SH-SY5Y (cell line): ENCODE measurements around the gene CORIN.

Experiments
- GATA2 ChIP-seq: IDR thresholded peaks from 2 replicates; pipeline ENCODE4 v1.6.1; 2011; ENCODE audit warnings: mild to moderate bottlenecking, low read depth, low read length
- GATA3 ChIP-seq: IDR thresholded peaks from 2 replicates; pipeline ENCODE4 v1.6.1; 2011; ENCODE audit warnings: low read depth, mild to moderate bottlenecking, low read length, moderate library complexity

DNA sequence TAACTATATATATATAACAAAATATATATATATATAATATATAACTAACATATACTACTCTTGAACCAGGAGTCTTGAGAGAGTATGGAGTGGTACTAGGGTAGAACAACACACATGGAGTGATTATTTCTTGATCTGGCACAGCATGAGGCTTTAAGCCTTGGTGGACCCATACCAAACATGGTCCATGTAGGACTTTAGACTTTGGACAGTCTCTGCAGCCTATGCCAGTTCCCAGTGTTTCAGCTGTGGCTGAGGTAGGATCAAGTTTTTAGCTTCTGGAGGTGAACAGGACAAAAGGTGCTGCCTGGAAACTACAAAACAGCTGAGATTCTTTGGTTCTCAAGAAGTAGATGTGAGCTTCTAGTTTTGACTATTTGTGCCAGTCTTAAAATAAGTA, 20.6 kb downstream of the CORIN start:
- TF ChIP-seq GATA2 (no peak), GATA3 (no peak)
